Fibroblast of upper back skin (primary cell): ENCODE data around the gene C16orf74.

Experiments used
- DNase-seq: peaks from one replicate; pipeline ENCODE4 v3.0.0-alpha.2; 2013

Gene C16orf74

DNA sequence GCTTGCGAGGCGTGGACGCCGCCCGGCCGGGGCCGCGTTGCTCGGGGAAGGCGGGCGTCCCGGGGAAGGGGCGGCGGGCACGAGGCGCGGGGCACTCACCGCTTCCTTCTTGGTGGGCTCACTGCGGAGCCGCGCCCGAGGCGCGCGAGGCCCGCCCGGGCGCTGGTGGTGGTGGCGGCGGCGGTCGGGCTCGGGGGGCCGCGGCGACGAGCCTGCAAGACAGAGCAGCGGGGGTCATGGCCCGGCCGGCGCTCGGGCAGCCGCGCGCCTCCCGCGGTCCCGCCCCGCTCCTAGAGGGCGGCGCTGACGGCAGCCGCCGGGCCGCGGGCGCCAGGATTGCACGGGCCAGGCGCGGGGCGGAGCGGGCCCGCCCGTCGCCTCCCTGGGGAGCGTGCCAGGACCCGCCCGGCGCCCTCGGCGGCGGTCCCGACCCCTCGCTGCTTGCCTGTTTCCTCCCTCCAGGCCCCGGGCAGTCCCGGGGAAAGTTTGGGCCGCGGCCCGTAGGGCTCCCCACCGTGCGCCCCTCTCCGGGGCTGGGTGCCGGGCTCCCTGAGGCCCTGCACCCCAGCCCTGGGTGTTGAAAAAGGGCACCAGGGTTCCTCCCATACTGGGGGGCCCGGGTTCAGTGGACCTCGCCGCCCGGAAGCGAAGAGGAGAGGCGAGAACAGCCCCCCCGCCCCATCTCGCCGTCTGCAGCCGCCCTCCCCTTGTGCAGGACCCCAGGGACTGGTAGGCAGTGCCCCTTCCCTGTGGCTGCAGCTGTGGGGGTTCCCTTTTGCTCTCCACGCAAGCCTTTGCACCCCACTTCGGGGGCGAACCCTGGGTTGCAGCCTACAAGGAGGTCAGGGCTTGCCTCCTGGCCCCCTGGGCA, at the start of gene C16orf74:
C16orf74 (minus strand) TSS at position 270 of the 871 bp plus-strand sequence. CDS start 15,879 bp downstream, outside the sequence.
- peak; percentile 36 for DNase-seq

DNA sequence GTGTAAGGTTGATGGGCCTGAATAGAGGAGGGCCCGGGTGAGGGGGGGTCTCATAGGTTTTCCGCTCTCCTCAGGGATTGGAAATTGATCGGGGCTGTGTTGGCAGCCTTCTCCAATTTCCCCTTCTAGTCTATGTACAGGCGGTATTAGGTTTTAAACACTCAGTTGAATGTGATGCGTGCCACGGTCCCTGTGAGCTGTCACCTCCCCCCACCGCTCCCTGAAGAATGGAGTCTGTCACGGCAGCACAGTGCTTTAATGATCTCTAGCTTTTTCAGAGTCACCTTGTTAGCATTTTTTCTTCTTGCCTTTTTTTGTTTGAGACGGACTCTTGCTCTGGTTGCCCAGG, 49.4 kb upstream of the C16orf74 start:
- DNase-seq = no peak

DNA sequence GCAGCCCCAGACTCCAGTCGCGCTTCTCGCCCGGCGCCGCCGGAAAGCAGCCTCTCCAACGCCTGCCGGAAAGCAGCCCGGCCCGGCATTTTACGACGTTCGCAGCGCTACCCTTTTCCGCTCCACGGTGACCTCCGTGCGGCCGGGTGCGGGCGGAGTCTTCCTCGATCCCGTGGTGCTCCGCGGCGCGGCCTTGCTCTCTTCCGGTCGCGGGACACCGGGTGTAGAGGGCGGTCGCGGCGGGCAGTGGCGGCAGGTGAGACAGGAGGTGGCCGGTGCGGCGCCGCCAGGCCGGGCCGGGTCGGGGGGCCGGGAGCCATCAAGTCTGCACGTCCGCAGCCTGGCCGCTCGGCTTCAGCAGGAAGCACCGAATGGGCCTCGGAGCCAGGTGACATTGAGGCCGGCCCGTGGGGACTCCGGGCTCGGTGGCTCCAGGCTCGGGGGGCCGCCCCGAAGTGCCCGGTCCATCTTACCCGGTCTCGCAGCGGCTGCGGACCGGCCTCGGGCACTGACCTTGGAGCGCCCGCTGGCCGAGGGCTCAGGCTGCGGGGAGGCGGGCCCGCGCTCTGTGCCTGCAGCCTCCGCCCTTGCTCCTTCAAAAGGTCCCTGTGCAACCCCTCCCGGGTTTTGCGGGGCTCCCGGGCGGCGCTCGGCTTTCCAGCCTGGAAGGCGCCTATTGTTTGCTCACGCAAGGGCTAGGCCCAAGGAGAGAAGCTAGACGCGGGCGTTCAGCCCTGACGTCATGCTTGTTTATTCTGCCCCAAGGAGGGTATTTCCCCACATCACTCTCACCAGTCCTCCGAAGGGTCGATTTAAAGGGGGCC, 48.8 kb upstream of the C16orf74 start, which contains the start of the genes COX4I1 and EMC8:
COX4I1 (plus strand) TSS at position 199 of the 824 bp plus-strand sequence. CDS start 1,511 bp downstream, outside the sequence.
EMC8 (minus strand) TSS at position 48 of the 824 bp plus-strand sequence. CDS start 249 bp downstream, outside the sequence.
- DNase-seq = peak; percentile 90

DNA sequence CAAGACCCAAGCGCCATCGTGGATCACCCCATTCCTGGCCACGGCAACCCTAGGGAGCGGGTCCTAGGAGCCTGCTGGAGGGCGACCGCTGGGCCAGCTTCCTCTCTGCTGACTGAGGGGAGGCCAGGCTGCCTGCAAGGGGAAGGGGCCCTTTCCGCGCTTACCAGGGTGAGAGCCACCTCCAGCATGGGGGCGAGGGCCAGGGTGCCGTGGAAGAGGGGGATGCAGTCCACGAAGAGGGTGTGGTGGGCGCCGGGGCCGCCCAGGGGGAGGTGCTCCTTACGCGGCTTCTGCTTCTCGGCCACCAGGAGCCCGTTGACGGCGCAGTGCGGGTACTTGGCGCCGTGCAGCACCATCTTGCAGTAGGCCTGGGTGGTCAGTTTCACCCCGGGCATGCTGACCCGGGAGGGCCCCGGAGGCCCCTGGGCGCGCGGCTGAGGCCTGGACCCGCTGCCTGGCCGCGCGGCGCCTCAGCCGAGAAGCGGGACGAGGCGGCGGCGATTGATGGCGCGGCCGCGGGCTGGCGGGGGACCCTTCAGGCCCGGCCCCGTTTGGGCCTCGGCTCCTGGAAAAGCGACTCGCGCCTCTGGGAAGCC, 48.1 kb upstream of the C16orf74 start:
- DNase-seq = peak; percentile 13

DNA sequence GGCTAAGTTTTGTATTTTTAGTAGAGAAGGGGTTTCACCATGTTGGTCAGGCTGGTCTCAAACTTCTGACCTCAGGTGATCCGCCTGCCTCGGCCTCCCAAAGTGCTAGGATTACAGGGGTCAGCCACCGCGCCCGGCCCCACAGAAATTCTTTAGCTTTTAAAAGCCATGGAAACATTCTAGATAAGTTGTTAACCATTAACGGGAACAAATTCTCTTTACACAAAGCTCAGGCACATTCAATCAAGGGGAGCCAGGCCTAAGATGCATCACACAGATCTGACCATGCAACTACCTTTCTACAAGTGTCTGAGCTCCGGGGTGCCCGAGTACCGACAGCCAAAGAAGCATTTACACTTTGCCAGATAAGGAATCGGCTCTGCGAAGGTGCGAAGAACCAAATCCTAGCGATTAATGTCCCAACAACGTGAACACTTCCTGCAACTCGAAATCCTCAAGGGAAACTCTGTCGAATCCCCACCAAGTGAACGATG, 47.4 kb upstream of the C16orf74 start:
- no peak for DNase-seq

DNA sequence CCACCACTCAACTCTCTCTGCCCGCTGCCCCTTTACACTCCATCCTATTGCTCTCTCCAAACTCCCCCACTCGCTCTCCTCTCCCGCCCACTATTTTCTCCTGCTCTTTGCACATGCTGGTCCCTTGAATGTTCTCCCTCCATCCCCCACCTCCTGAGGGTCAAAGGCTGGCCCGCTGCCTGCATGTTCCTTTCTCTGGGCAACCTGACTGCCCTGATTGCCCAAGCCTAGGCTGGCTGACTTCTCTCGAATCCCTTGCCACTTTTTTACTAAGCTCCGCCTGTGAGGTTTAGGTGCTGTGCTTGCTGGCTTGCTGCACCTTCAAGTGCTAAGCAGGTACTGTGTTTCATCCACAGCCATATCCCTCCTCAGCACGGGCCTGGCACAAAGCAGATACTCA, 45.7 kb upstream of the C16orf74 start:
- DNase-seq = no peak

DNA sequence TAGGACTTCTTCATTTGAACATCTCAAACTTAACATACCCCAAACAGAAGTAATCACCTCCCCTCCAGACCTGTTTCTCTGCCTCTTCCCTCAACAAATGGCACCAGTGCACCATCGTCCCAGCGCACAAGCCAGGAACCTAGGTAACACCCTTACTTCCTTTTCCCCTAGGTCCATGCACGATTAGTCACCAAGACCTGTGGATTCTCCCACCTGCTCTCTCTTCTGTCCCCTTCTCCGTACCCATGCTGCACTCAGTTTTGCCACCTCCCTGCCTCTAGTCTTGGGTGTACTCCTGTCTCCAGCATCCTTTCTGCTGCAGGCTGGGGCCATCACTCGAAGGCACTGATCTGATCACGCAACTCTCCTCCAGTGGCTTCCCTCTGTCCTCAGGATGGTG, 45.3 kb upstream of the C16orf74 start:
- no peak for DNase-seq

DNA sequence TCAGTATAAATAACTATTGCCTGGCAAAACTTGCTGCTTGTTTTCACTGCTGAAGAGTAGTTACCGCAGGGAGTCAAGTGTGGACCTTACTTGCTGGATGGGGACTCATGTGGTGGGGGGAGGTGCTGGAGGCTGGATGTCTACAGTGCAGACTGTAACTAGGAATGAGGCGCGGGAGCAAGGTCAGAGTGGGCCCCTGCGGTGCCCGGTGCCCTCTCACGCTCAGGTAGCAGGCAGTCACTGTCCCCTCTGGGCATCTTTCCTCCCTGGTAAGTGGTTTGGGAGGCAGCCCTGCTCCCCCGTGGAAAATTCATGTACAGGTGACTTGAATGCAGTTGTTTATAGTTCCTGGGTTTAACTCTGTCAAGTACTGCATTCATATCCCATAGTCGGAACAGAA, 43.8 kb upstream of the C16orf74 start:
- DNase-seq = no peak

DNA sequence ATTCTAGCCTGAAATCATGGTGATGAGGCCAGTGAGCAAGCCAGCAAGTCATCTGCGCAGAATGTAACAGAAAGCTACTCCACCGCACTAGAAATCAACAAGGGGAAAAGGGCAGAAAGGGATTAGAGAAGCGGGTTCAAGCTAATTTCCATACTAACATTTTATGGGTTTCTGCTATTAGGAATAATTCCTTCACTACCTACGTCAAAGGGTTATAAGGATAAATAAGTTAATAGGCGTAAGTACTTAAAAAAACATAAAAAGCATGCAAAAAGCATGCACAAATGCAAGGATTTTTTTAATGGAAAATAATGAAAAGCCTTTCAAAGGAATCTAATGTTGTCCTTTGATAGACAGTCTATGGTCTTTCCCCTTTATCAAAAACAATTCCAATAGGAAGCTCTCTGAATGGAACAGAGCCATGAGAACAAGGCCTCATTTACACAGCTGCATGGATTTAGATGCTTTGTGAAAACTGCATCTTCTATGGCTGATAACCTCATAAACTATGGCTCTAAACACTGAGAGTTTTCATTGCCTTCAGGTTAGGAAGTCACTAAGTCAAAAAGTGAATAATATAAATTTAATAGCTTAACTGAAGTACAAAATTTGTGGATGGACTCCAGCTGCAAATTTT, 42.9 kb upstream of the C16orf74 start:
- no peak for DNase-seq

DNA sequence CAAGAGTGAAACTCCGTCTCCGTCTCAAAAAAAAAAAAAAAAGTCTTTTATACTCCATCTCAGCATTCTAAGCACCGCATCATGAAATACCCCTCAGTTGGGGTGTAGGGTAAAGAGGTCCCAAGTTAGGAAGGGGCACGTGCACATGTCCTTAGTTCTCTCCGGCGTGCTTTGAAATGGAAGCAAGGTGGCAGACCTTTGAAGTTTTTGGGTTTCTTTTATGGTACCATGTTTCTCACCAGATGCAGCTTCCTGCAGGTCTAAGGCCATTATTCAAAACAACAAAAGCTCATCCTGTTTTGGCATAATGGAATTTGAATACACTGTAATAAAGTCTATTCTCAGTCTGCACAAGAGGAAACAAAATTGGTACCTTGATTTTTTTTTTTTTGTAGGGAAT, 38.9 kb upstream of the C16orf74 start:
- no peak for DNase-seq

DNA sequence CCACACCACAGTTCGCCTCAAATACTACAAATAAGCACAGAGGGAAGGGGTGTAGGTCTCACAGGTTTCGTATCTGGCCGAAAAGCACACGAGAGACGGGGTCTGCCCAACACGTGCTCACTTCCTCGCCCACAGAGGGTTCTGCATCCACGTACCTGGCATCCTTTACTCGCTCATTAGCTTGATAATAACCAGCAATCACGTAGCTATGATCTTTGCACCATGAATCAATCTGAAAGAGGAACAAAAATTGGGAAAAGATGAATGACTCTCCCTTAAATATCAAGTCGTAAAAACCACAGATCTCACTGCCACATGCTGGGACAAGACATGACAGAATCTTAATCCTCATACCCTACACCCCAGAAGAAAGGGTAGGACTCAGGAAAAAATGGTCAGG, 37.9 kb upstream of the C16orf74 start:
- no peak for DNase-seq

DNA sequence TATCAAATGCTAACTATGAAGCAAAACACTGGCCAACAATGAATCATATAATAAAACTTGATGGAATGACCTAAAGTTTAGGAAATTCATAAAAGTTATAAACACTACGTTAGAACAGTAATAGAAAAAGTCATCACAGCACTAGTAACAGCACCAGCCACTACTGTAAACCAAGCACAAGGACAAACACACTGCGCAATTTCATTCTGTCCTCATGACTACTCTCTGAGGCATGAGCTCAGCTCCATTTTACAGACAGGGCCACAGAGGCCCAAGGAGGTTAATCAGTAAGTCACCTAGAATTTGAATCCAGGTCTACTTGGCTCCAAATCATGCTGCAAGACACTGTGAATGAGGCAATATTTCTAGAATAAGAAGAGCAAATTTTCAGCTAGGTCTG, 35.0 kb upstream of the C16orf74 start:
- no peak for DNase-seq

DNA sequence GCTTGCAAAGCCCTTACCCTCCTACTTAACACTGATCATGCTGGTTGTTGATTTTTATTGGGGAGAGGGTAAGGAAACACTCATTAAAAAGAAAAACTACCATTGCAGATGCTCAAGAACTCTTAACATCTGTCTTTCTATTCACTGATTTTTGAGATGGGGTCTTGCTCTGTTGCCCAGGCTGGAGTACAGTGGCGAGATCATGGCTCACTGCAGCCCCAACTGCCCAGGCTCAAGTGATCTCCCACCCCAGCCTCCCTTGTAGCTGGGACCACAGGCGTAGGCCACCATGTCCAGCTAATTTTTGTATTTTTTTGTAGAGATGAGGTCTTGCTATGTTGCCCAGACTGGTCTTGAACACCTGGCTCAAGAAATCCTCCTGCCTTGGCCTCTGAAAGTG, 33.9 kb upstream of the C16orf74 start:
- no peak for DNase-seq

DNA sequence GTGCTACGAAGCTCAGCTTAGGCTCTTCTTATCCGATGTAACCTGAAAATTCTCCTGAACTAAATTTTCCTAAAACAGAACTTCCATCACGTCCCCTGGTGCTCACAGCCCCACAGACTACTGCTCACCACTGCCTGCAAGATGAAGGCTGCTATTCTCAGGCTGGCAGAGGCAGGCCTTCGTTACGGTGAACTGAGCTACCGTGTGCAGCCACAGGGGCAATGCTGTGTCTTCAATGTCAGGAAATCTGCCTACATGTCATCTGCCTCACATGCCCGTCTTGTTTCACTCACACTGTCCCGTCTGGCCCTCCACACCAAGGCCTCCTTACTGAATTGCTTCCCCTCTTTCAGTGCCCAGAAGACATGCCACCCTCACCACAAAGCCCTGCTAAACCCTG, 32.5 kb upstream of the C16orf74 start:
- DNase-seq = no peak

DNA sequence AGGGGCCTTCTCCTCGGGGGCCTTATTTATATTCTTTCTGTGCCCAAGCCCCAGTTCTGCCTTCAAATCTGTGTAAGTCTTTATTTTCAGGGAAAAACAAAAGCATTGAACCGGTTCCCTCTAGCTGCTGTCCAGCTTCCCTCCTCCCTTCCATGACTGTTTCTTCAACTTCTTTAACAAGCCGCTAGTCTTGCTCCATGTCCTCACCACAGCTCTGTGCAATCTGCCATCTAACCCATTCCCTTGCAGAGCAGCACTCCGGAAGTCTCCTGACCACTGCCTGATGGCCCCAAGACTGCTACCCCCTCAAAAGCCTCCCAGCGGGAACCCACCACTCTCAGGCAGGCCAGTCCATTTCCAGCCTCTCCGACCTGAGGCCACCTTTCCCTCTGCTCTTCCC, 31.6 kb upstream of the C16orf74 start:
- no peak for DNase-seq

DNA sequence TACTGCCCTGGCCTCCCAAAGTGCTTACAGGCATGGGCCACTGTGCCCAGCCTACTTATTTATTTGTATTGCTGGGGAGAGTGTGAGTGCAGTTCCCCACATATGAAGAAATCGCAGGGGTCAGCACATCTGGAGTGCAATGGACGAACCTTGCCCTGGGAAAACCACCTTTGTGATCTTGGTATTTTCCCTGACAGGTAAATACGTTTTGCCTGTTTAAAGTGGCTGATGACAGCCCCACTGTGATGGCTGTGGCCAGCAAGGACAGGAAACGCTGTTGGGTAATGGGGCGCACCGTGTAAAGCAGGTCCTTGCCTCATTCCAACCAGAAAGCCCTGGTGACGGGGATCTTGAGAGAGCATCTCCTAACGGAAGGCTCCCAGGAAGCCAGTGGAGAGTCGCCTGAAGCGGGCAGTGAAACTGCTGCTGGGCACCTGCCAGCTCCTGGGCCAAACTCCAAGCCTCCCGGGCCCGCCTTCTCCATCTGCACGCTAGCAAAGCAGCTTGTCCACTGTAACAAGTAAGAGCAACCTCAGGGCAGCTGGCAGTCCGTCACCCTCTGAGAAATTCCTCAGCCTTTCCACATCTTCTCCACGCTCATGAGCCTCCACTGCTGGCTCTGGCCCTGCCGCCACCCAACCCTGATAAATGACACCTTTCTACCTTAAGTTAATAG, 30.9 kb upstream of the C16orf74 start:
- no peak for DNase-seq

DNA sequence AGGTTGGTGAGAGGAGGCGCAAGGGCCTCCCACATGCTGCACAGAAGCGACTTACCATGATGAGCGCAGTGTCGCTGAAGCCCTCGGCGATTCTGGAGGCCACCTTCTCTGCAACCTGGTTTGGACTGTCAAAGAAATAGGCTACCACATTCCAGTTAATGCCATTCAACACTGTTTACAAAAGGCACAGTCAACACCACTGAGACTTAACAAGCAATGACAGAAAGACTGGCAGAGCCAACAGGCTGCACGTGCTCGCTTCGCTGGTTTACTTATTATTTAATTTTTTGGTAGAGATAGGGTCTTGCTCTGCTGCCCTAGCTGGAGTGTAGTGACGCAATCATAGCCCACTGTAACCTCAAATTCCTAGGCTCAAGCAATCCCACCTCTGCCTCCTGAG, 30.3 kb upstream of the C16orf74 start:
- DNase-seq = no peak

DNA sequence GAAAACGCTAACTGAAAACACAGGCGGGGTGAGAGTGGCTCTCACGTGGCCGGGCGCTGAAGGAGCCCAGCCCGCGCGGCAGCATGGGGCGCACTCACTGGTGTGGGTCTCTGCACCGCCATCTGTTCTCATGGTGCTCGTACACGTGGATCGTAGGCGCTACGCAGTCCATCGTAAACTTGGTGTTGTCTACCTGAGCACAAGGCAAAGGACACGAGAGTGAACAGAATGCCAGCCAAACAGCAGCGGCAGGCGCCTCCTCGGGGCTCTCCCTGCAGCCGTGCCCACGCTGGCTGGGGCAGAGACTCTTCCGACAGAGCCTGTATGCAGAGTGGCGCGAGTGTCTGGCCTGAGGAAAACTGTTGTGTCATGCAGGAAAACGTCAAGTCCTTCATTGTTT, 29.4 kb upstream of the C16orf74 start:
- no peak for DNase-seq

DNA sequence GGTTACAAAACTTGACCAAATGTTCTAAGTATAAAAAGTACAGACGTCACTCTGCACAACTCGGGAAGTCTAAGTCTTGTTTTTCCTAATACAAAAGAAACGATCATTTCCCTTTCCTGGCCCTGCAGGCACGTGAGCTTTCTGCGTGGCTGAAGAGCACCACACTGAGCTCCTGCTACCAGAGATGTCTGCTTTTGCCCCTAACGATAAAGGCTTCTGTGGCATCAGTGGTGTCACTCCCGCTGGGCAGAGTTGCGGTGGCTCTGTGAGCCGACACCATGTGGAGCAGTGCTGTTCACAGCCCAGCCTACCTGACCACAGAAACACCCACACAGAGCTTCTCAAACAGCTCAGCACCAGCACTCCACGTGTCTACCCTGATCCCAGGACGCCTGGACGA, 28.0 kb upstream of the C16orf74 start:
- DNase-seq = no peak

DNA sequence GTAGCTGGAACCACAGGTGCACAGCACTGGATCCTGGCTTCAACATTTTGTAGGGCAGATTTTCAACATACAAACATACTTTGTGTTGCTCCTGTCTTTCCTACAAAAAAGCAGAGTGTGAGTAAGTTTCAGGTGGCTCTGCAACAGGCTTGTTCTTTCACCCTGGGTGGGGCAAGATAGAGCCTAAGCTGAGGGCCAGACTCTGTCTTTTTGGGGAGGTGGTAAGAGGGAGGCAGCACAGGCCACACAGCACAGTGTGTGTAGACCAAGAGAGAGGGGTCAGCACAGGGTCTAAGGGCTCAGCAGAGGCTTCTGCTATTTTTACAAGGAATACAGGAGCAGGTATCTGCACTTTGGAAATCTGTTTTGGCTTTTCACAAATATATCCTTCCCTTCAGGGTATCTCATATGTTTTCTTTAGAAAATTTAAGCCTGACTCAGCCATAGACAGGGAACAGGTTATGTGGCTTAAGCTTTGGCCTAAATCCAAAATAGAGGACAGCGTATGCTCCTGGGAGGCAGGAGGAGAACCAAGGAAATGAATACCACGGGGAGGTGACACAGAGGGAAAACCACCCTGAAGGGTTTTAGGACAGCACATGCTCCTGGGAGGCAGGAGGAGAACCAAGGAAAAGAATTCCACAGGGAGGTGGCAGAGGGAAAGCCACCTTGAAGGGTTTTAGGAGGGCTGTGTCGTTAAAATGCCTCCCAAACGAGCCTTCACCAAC, 26.9 kb upstream of the C16orf74 start:
- DNase-seq = no peak

DNA sequence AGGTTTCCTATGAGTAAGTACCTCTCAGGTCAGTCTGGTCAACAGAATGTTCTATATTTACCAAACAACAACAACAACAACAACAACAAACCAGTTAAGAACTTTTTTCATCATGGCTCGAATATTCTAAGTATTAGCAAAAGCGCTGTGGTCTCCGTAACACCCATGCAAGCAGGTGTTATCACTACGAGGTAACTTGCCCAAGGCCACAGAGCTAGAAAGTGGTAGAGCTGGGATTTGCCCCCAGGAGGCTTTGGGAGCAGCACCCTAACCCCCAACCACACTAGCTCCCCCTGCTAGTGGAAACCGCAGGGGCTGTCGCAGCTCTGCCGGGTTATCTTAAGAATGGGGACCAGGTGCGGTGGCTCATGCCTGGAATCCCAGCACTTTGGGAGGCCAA, 23.9 kb upstream of the C16orf74 start:
- no peak for DNase-seq

DNA sequence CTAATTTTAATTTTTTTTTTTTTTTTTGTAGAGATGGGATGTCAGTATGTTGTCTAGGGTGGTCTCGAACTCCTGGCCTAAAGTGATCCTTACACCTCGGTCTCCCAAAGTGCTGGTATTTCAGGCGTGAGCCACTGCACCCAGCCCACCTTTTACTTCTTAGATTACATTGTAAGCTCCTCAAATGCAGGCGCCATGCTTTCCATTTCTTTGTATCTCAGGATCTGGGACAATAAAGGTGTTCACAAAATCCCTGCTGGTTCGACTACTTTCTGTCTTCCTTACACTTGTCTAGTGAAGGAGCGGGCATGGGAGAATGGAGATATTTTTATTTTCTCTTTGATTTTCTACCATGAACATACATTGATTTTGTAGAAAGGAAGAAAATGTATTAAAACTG, 23.2 kb upstream of the C16orf74 start:
- DNase-seq = no peak
